ENCODE measurements around the gene AOPEP. TPM values are rescaled to one million over a fixed set of nuclear protein-coding genes. Genes with fewer than 3 reads are reported as not detected.
A peak's percentile ranks its signal among the peaks of the same experiment; 100 is the strongest.

Gene AOPEP
- total RNA-seq, 1 experiment from 2014 or later: 14.4 TPM

- TF ChIP-seq ZNF425 (CRISPR knock-in tag; conservative IDR thresholded peaks at IDR 0.05) (no peak), JUN (CRISPR knock-in tag; IDR thresholded peaks at IDR 0.05) (no peak), ELF4 (CRISPR knock-in tag; IDR thresholded peaks at IDR 0.05; ENCODE audit: low read depth) (no peak), ZNF138 (CRISPR knock-in tag; conservative IDR thresholded peaks at IDR 0.05) (no peak), ZNF281 (CRISPR knock-in tag; IDR thresholded peaks at IDR 0.05) (no peak), FOXK1 (CRISPR knock-in tag; IDR thresholded peaks at IDR 0.05) (no peak), TEAD4 (CRISPR knock-in tag; IDR thresholded peaks at IDR 0.05) (no peak), MXD4 (CRISPR knock-in tag; IDR thresholded peaks at IDR 0.05; ENCODE audit: borderline replicate concordance) (no peak)
- TF ChIP-seq, protein P1, sequence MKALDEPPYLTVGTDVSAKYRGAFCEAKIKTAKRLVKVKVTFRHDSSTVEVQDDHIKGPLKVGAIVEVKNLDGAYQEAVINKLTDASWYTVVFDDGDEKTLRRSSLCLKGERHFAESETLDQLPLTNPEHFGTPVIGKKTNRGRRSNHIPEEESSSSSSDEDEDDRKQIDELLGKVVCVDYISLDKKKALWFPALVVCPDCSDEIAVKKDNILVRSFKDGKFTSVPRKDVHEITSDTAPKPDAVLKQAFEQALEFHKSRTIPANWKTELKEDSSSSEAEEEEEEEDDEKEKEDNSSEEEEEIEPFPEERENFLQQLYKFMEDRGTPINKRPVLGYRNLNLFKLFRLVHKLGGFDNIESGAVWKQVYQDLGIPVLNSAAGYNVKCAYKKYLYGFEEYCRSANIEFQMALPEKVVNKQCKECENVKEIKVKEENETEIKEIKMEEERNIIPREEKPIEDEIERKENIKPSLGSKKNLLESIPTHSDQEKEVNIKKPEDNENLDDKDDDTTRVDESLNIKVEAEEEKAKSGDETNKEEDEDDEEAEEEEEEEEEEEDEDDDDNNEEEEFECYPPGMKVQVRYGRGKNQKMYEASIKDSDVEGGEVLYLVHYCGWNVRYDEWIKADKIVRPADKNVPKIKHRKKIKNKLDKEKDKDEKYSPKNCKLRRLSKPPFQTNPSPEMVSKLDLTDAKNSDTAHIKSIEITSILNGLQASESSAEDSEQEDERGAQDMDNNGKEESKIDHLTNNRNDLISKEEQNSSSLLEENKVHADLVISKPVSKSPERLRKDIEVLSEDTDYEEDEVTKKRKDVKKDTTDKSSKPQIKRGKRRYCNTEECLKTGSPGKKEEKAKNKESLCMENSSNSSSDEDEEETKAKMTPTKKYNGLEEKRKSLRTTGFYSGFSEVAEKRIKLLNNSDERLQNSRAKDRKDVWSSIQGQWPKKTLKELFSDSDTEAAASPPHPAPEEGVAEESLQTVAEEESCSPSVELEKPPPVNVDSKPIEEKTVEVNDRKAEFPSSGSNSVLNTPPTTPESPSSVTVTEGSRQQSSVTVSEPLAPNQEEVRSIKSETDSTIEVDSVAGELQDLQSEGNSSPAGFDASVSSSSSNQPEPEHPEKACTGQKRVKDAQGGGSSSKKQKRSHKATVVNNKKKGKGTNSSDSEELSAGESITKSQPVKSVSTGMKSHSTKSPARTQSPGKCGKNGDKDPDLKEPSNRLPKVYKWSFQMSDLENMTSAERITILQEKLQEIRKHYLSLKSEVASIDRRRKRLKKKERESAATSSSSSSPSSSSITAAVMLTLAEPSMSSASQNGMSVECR (CRISPR knock-in tag; IDR thresholded peaks at IDR 0.05; ENCODE audit: borderline replicate concordance): no peak
- TF ChIP-seq, protein P2, sequence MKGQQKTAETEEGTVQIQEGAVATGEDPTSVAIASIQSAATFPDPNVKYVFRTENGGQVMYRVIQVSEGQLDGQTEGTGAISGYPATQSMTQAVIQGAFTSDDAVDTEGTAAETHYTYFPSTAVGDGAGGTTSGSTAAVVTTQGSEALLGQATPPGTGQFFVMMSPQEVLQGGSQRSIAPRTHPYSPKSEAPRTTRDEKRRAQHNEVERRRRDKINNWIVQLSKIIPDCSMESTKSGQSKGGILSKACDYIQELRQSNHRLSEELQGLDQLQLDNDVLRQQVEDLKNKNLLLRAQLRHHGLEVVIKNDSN (CRISPR knock-in tag; IDR thresholded peaks at IDR 0.05): no peak
Measured at GRCh38 chr9:95082401-95083084, 356.0 kb downstream of the AOPEP start (continued).

GRCh38 chr9:95083086-95083768 is 356.7 kb downstream of the AOPEP start:
- no peaks in the 10 kb centered on the region for H3K27me3 Mint-ChIP-seq (ENCODE audit: low read depth)

More at GRCh38 chr9:95083086-95083768, 356.7 kb downstream of the AOPEP start:
- H3K4me1 Mint-ChIP-seq: peaks cover 15% of the 10 kb centered on the region
- ChIA-PET CTCF (interaction anchor here (0.7 to 1.6 kb wide), 2 partner anchors 22 to 44 kb away, joined by 3 to 7 read pairs; no protein-coding TSS in a partner anchor), POLR2A (interaction anchor here (0.6 kb wide), 1 partner anchor 880 kb away, joined by 7 read pairs; no protein-coding TSS in a partner anchor)
- TF ChIP-seq NR1H2 (CRISPR knock-in tag; IDR thresholded peaks at IDR 0.05): no peak
- TF ChIP-seq ZSCAN18 (CRISPR knock-in tag; IDR thresholded peaks at IDR 0.05): no peak
- TF ChIP-seq RELA (CRISPR knock-in tag; IDR thresholded peaks at IDR 0.05; ENCODE audit: borderline replicate concordance): no peak
- no peak for TF ChIP-seq ZNF263 (CRISPR knock-in tag; IDR thresholded peaks at IDR 0.05; ENCODE audit: low read depth)
- no peak for TF ChIP-seq NFE2L1 (CRISPR knock-in tag; IDR thresholded peaks at IDR 0.05)
- TF ChIP-seq, protein P3, sequence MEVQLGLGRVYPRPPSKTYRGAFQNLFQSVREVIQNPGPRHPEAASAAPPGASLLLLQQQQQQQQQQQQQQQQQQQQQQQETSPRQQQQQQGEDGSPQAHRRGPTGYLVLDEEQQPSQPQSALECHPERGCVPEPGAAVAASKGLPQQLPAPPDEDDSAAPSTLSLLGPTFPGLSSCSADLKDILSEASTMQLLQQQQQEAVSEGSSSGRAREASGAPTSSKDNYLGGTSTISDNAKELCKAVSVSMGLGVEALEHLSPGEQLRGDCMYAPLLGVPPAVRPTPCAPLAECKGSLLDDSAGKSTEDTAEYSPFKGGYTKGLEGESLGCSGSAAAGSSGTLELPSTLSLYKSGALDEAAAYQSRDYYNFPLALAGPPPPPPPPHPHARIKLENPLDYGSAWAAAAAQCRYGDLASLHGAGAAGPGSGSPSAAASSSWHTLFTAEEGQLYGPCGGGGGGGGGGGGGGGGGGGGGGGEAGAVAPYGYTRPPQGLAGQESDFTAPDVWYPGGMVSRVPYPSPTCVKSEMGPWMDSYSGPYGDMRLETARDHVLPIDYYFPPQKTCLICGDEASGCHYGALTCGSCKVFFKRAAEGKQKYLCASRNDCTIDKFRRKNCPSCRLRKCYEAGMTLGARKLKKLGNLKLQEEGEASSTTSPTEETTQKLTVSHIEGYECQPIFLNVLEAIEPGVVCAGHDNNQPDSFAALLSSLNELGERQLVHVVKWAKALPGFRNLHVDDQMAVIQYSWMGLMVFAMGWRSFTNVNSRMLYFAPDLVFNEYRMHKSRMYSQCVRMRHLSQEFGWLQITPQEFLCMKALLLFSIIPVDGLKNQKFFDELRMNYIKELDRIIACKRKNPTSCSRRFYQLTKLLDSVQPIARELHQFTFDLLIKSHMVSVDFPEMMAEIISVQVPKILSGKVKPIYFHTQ (CRISPR knock-in tag; IDR thresholded peaks at IDR 0.05): no peak
- no peak for TF ChIP-seq TEAD4 (CRISPR knock-in tag; IDR thresholded peaks at IDR 0.05)
- no peak for TF ChIP-seq ZNF671 (CRISPR knock-in tag; IDR thresholded peaks at IDR 0.05)
- TF ChIP-seq, protein P4, sequence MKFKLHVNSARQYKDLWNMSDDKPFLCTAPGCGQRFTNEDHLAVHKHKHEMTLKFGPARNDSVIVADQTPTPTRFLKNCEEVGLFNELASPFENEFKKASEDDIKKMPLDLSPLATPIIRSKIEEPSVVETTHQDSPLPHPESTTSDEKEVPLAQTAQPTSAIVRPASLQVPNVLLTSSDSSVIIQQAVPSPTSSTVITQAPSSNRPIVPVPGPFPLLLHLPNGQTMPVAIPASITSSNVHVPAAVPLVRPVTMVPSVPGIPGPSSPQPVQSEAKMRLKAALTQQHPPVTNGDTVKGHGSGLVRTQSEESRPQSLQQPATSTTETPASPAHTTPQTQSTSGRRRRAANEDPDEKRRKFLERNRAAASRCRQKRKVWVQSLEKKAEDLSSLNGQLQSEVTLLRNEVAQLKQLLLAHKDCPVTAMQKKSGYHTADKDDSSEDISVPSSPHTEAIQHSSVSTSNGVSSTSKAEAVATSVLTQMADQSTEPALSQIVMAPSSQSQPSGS (CRISPR knock-in tag; IDR thresholded peaks at IDR 0.05; ENCODE audit: borderline replicate concordance, low read depth): no peak
- H3K36me3 Mint-ChIP-seq: no peaks in the 10 kb centered on the region; the same call in 1 of the 2 replicates
- no peak overlapping the region for H3K4me3 Mint-ChIP-seq
- peak overlapping the region; percentile 36; the same call in 1 of the 2 replicates for H3K27ac Mint-ChIP-seq
- no peaks in the 10 kb centered on the region for H3K9me3 Mint-ChIP-seq
- no peak for ATAC-seq
- no peak for DNase-seq (ENCODE audit: low spot score)

All from WTC11 (cell line).